H9 (cell line): ENCODE results near the gene TMEM242. TPM values are rescaled to one million over a fixed set of nuclear protein-coding genes. Genes with fewer than 3 reads are reported as not detected.

Experiments used
- DNase-seq: peaks from one replicate; pipeline ENCODE4 v3.0.0-alpha.2; 2017
- H2AFZ ChIP-seq: one replicate; pipeline ENCODE4 v1.6.1; 2013; ENCODE audit warnings: mild to moderate bottlenecking, low read length, control low read depth, moderate library complexity
- H2AK5ac ChIP-seq: 2 replicates; pipeline ENCODE4 v1.6.1; 2013; ENCODE audit warnings: low read length, control low read depth, mixed read lengths; ENCODE audit not compliant: insufficient read length
- H2BK120ac ChIP-seq: one replicate; pipeline ENCODE4 v1.6.1; 2013; ENCODE audit warnings: low read depth, mild to moderate bottlenecking, low read length, control low read depth, inconsistent platforms; ENCODE audit not compliant: poor library complexity, severe bottlenecking
- H2BK12ac ChIP-seq: 2 replicates; pipeline ENCODE4 v1.6.1; 2013; ENCODE audit warnings: low read length, control low read depth, mixed read lengths, low read depth; ENCODE audit not compliant: insufficient read length
- H2BK15ac ChIP-seq: 2 replicates; pipeline ENCODE4 v1.6.1; 2013; ENCODE audit warnings: low read depth, low read length, control low read depth
- H2BK20ac ChIP-seq: one replicate; pipeline ENCODE4 v1.6.1; 2013; ENCODE audit warnings: low read depth, mild to moderate bottlenecking, low read length, control low read depth, inconsistent platforms; ENCODE audit not compliant: poor library complexity, severe bottlenecking
- H2BK5ac ChIP-seq: 2 replicates; pipeline ENCODE4 v1.6.1; 2013; ENCODE audit warnings: low read length, control low read depth, mixed read lengths; ENCODE audit not compliant: insufficient read length
- H3K14ac ChIP-seq: 2 replicates; pipeline ENCODE4 v1.6.1; 2013; ENCODE audit warnings: low read length, control low read depth; ENCODE audit not compliant: insufficient read depth
- H3K18ac ChIP-seq: 2 replicates; pipeline ENCODE4 v1.6.1; 2013; ENCODE audit warnings: low read depth, mild to moderate bottlenecking, mixed read lengths, low read length, control low read depth; ENCODE audit not compliant: insufficient read length
- H3K23ac ChIP-seq: 2 replicates; pipeline ENCODE4 v1.6.1; 2013; ENCODE audit warnings: low read length, control low read depth, mixed read lengths, low read depth; ENCODE audit not compliant: insufficient read length
- H3K23me2 ChIP-seq: 2 replicates; pipeline ENCODE4 v1.6.1; 2013; ENCODE audit warnings: low read depth, mild to moderate bottlenecking, mixed read lengths, low read length, control low read depth; ENCODE audit not compliant: insufficient read length, poor library complexity, severe bottlenecking
- H3K27ac ChIP-seq: 2 replicates; pipeline ENCODE4 v1.5.1; 2013; ENCODE audit warnings: low read length, control low read depth, mixed read lengths, low read depth; ENCODE audit not compliant: insufficient read length
- H3K27me3 ChIP-seq: 2 replicates; pipeline ENCODE4 v1.6.1; 2013; ENCODE audit warnings: low read length, control low read depth, inconsistent platforms; ENCODE audit not compliant: insufficient read depth
- H3K4ac ChIP-seq: 2 replicates; pipeline ENCODE4 v1.6.1; 2013; ENCODE audit warnings: low read depth, mild to moderate bottlenecking, control low read depth, inconsistent platforms, low read length, moderate library complexity
- H3K4me1 ChIP-seq: 2 replicates; pipeline ENCODE4 v1.6.1; 2013; ENCODE audit warnings: low read length, control low read depth, inconsistent platforms; ENCODE audit not compliant: insufficient read depth
- H3K4me2 ChIP-seq: 2 replicates; pipeline ENCODE4 v1.6.1; 2013; ENCODE audit warnings: low read length, control low read depth, mixed read lengths; ENCODE audit not compliant: insufficient read length, insufficient read depth
- H3K56ac ChIP-seq: 2 replicates; pipeline ENCODE4 v1.6.1; 2013; ENCODE audit warnings: low read depth, mild to moderate bottlenecking, mixed read lengths, low read length, control low read depth; ENCODE audit not compliant: insufficient read length
- H3K79me1 ChIP-seq: 2 replicates; pipeline ENCODE4 v1.6.1; 2013; ENCODE audit warnings: low read depth, mild to moderate bottlenecking, moderate library complexity, low read length, control low read depth, inconsistent platforms; ENCODE audit not compliant: insufficient read depth, poor library complexity, severe bottlenecking
- H3K79me2 ChIP-seq: 2 replicates; pipeline ENCODE4 v1.6.1; 2013; ENCODE audit warnings: low read length, control low read depth, inconsistent platforms; ENCODE audit not compliant: insufficient read depth
- H3K9ac ChIP-seq: 2 replicates; pipeline ENCODE4 v1.6.1; 2013; ENCODE audit warnings: low read length, control low read depth, mixed read lengths; ENCODE audit not compliant: insufficient read length; ENCODE audit errors: extremely low read depth
- H3K9me3 ChIP-seq: one replicate; pipeline ENCODE4 v1.6.1; 2013; ENCODE audit warnings: low read depth, low read length, inconsistent platforms; ENCODE audit not compliant: control insufficient read depth
- H3T11ph ChIP-seq: one replicate; pipeline ENCODE4 v1.6.1; 2013; ENCODE audit warnings: mild to moderate bottlenecking, low read length, control low read depth, inconsistent platforms
- H4K20me1 ChIP-seq: one replicate; pipeline ENCODE4 v1.6.1; 2013; ENCODE audit not compliant: control insufficient read depth, insufficient read length, insufficient read depth
- H4K5ac ChIP-seq: 2 replicates; pipeline ENCODE4 v1.6.1; 2013; ENCODE audit warnings: low read depth, mild to moderate bottlenecking, mixed read lengths, low read length, control low read depth; ENCODE audit not compliant: insufficient read length
- H4K8ac ChIP-seq: replicated peaks from 2 replicates; pipeline ENCODE4 v1.6.1; 2013; ENCODE audit warnings: low read length, control low read depth, mixed read lengths, low read depth; ENCODE audit not compliant: insufficient read length
- H4K91ac ChIP-seq: 2 replicates; pipeline ENCODE4 v1.6.1; 2013; ENCODE audit warnings: low read depth, mild to moderate bottlenecking, moderate library complexity, mixed read lengths, low read length, control low read depth; ENCODE audit not compliant: insufficient read length
- H3K27ac Mint-ChIP-seq, 3 experiments: 2 replicates in 2 of 3; 3 replicates in 1 of 3; pipeline ENCODE4 v1.8.0; 2020 to 2021; ENCODE audit warnings: mixed read lengths in 3 of 3, mild to moderate bottlenecking in 1 of 3, moderate library complexity in 1 of 3
- H3K27me3 Mint-ChIP-seq: 2 replicates; pipeline ENCODE4 v1.8.0; 2021; ENCODE audit warnings: low read depth, mild to moderate bottlenecking, moderate library complexity, mixed read lengths
- H3K36me3 Mint-ChIP-seq, 3 experiments: 2 replicates in 2 of 3; 3 replicates in 1 of 3; pipeline ENCODE4 v1.8.0; 2020 to 2021; ENCODE audit warnings: low read depth in 3 of 3, mixed read lengths in 3 of 3; ENCODE audit not compliant: insufficient read depth in 1 of 3
- H3K4me1 Mint-ChIP-seq, 2 experiments: 2 replicates each; pipeline ENCODE4 v1.8.0; 2020; ENCODE audit warnings: mixed read lengths in 2 of 2
- H3K4me3 Mint-ChIP-seq, 2 experiments: 2 replicates in 1 of 2; 3 replicates in 1 of 2; pipeline ENCODE4 v1.8.0; 2020 to 2021; ENCODE audit warnings: mild to moderate bottlenecking in 2 of 2, mixed read lengths in 2 of 2, moderate library complexity in 1 of 2
- H3K9me3 Mint-ChIP-seq, 2 experiments: 2 replicates in 1 of 2; 3 replicates in 1 of 2; pipeline ENCODE4 v1.8.0; 2020; ENCODE audit warnings: mild to moderate bottlenecking in 2 of 2, mixed read lengths in 2 of 2, moderate library complexity in 1 of 2
- CTCF ChIP-seq: fragments of 200-600 bp; sonication (generic); conservative IDR thresholded peaks from 3 replicates; pipeline ENCODE4 v1.8.0; 2021; ENCODE audit warnings: antibody characterized with exemption, mild to moderate bottlenecking
- whole genome bisulfite sequencing: extraction: QIAGEN DNeasy Blood & Tissue Kit; methylation state at CpG from one replicate; pipeline ENCODE4 v1.1.7; 2013; ENCODE audit warnings: missing lambda C conversion rate, low lambda C conversion rate, mixed read lengths; ENCODE audit not compliant: insufficient read length; ENCODE audit errors: extremely low coverage; 5-methylcytosine and 5-hydroxymethylcytosine counted together
- total RNA-seq: library from RNA; stranded (reverse); gene quantifications from 2 replicates; pipeline ENCODE4 v1.2.1, GENCODE V29; 2021

Gene TMEM242
- total RNA-seq, 1 experiment from 2014 or later: 10.5 TPM

GRCh38 chr6:157260735-157261410, 62.4 kb downstream of the TMEM242 start:
- H3K18ac ChIP-seq: no peak overlapping the region
- no peak for TF ChIP-seq CTCF
- H3K79me1 ChIP-seq: no peaks in the 10 kb centered on the region
- H3K9me3 ChIP-seq: no peaks in the 10 kb centered on the region
- H2AK5ac ChIP-seq: no peak overlapping the region
- no peak overlapping the region for H2BK5ac ChIP-seq
- H3K9me3 Mint-ChIP-seq: no peaks in the 10 kb centered on the region; a peak in 1 of 5 replicates
- H3K36me3 Mint-ChIP-seq: no peaks in the 10 kb centered on the region
- H4K8ac ChIP-seq: no peak overlapping the region
- H3K23me2 ChIP-seq: no peaks in the 10 kb centered on the region
- H3K27ac Mint-ChIP-seq: no peak overlapping the region
- H4K20me1 ChIP-seq: no peaks in the 10 kb centered on the region
- no peak overlapping the region for H3K14ac ChIP-seq
- H3K9ac ChIP-seq: no peak overlapping the region
- H3K4ac ChIP-seq: no peak overlapping the region
- no peak overlapping the region for H2AFZ ChIP-seq
- H3K4me1 Mint-ChIP-seq: no peaks in the 10 kb centered on the region
- no peak overlapping the region for H3K23ac ChIP-seq
- H3K27me3 ChIP-seq: no peaks in the 10 kb centered on the region
- no peaks in the 10 kb centered on the region for H3K4me1 ChIP-seq
- no peak overlapping the region for H2BK12ac ChIP-seq
- no peak overlapping the region for H3K4me3 Mint-ChIP-seq
- no peak overlapping the region for H4K5ac ChIP-seq
- H4K91ac ChIP-seq: no peak overlapping the region
- DNase-seq: no peak
- H3T11ph ChIP-seq: no peak overlapping the region
- no peak overlapping the region for H3K4me2 ChIP-seq
- no peaks in the 10 kb centered on the region for H3K79me2 ChIP-seq
- no peak overlapping the region for H2BK15ac ChIP-seq
- no peak overlapping the region for H2BK120ac ChIP-seq
- H3K27me3 Mint-ChIP-seq: peaks cover 9% of the 10 kb centered on the region
- WGBS: no CpG with 5 or more reads among the region's 16 CpGs
- no peak overlapping the region for H3K27ac ChIP-seq
- H3K56ac ChIP-seq: no peak overlapping the region
- H2BK20ac ChIP-seq: no peak overlapping the region
